Neural cell (in vitro differentiated cells): ENCODE measurements around the gene PLEKHA1.

Source experiments
- TAF1 ChIP-seq: IDR thresholded peaks from 2 replicates; pipeline ENCODE4 v1.6.1; 2012; ENCODE audit warnings: low read depth
- TF ChIP-seq, protein P1 (sequence below): IDR thresholded peaks from 2 replicates; pipeline ENCODE4 v1.6.1; 2012; ENCODE audit warnings: borderline replicate concordance
- TF ChIP-seq, protein P2 (sequence below): fragments of 450-650 bp; IDR thresholded peaks from 2 replicates; pipeline ENCODE4 v1.5.1; 2014; ENCODE audit warnings: antibody characterized with exemption, mild to moderate bottlenecking, moderate library complexity; ENCODE audit not compliant: poor library complexity, severe bottlenecking

DNA sequence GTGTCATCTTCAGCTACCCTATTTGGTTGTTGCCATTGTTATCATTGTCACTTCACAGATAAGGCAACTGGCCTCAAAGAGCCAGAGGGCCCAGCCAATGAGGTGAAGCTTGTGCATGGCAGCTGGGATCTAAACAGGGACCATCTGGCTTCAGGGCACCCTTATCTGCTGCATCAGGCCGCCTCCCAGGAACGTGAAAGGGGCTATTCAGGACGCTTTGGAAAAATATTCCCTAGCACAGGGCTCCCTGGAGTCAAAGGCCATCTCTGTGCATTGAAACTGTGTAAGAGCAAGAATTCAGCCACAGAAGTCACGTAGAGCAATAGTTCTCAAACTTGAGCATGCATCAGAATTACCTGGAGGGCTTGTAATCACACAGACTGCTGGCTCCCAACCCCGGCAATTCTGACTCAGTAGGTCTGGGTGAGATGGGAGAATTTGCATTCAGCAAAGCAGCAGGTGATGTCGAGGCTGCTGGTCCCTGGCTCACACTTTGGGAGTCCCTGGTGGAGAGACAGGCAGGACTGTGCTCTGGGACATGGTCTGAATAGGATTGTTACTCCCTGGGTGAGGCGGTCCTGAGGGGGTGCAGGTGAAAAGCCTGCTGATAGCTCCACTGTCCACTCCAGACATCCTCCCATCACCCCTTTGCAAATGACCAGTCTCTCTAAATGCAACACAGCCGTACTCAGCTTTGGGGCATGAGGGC lies 21.5 kb upstream of the PLEKHA1 start:
- TF ChIP-seq, protein P1, sequence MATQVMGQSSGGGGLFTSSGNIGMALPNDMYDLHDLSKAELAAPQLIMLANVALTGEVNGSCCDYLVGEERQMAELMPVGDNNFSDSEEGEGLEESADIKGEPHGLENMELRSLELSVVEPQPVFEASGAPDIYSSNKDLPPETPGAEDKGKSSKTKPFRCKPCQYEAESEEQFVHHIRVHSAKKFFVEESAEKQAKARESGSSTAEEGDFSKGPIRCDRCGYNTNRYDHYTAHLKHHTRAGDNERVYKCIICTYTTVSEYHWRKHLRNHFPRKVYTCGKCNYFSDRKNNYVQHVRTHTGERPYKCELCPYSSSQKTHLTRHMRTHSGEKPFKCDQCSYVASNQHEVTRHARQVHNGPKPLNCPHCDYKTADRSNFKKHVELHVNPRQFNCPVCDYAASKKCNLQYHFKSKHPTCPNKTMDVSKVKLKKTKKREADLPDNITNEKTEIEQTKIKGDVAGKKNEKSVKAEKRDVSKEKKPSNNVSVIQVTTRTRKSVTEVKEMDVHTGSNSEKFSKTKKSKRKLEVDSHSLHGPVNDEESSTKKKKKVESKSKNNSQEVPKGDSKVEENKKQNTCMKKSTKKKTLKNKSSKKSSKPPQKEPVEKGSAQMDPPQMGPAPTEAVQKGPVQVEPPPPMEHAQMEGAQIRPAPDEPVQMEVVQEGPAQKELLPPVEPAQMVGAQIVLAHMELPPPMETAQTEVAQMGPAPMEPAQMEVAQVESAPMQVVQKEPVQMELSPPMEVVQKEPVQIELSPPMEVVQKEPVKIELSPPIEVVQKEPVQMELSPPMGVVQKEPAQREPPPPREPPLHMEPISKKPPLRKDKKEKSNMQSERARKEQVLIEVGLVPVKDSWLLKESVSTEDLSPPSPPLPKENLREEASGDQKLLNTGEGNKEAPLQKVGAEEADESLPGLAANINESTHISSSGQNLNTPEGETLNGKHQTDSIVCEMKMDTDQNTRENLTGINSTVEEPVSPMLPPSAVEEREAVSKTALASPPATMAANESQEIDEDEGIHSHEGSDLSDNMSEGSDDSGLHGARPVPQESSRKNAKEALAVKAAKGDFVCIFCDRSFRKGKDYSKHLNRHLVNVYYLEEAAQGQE = no peak
- TF ChIP-seq, protein P2, sequence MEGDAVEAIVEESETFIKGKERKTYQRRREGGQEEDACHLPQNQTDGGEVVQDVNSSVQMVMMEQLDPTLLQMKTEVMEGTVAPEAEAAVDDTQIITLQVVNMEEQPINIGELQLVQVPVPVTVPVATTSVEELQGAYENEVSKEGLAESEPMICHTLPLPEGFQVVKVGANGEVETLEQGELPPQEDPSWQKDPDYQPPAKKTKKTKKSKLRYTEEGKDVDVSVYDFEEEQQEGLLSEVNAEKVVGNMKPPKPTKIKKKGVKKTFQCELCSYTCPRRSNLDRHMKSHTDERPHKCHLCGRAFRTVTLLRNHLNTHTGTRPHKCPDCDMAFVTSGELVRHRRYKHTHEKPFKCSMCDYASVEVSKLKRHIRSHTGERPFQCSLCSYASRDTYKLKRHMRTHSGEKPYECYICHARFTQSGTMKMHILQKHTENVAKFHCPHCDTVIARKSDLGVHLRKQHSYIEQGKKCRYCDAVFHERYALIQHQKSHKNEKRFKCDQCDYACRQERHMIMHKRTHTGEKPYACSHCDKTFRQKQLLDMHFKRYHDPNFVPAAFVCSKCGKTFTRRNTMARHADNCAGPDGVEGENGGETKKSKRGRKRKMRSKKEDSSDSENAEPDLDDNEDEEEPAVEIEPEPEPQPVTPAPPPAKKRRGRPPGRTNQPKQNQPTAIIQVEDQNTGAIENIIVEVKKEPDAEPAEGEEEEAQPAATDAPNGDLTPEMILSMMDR = no peak
- TF ChIP-seq TAF1 = no peak
